ENCODE results near the gene TMEM170A. TPM values are rescaled to one million over a fixed set of nuclear protein-coding genes. Genes with fewer than 3 reads are reported as not detected.

The TMEM170A gene
- total RNA-seq, 1 donor from 2014 or later, result 29.1 TPM

GRCh38 chr16:75402821-75403475 lies 61.5 kb downstream of the TMEM170A start:
- Histone ChIP-seq H3K4me3 (ENCODE audit: low read depth, low read length) (no peak overlapping the region), H3K36me3 (ENCODE audit: control insufficient read depth, insufficient read depth, low read length) (no peaks in the 10 kb centered on the region), H3K27me3 (ENCODE audit: control insufficient read depth, insufficient read depth, low read length) (no peaks in the 10 kb centered on the region)
- no peak for DNase-seq (ENCODE audit: low read depth)
- peak; percentile 64 for TF ChIP-seq CTCF (IDR thresholded peaks at IDR 0.05; ENCODE audit: insufficient read depth, low read length, poor library complexity, severe bottlenecking)

GRCh38 chr16:75402159-75402820 lies 62.2 kb downstream of the TMEM170A start:
- TF ChIP-seq CTCF (IDR thresholded peaks at IDR 0.05; ENCODE audit: insufficient read depth, low read length, poor library complexity, severe bottlenecking), result no peak
- H3K4me3 ChIP-seq (ENCODE audit: low read depth, low read length), result no peak overlapping the region
- peak; percentile 37 for DNase-seq (ENCODE audit: low read depth)
- no peaks in the 10 kb centered on the region for H3K36me3 ChIP-seq (ENCODE audit: control insufficient read depth, insufficient read depth, low read length)
- no peaks in the 10 kb centered on the region for H3K27me3 ChIP-seq (ENCODE audit: control insufficient read depth, insufficient read depth, low read length)

- H3K4me3 ChIP-seq (ENCODE audit: low read depth, low read length), result no peak overlapping the region
- no peaks in the 10 kb centered on the region for H3K36me3 ChIP-seq (ENCODE audit: control insufficient read depth, insufficient read depth, low read length)
- TF ChIP-seq CTCF (IDR thresholded peaks at IDR 0.05; ENCODE audit: insufficient read depth, low read length, poor library complexity, severe bottlenecking), result no peak
- H3K27me3 ChIP-seq (ENCODE audit: control insufficient read depth, insufficient read depth, low read length), result no peaks in the 10 kb centered on the region
- no peak for DNase-seq (ENCODE audit: low read depth)
Observed at GRCh38 chr16:75401691-75402090, 62.8 kb downstream of the TMEM170A start.

GRCh38 chr16:75398333-75398732 lies 66.2 kb downstream of the TMEM170A start:
- Histone ChIP-seq H3K36me3 (ENCODE audit: control insufficient read depth, insufficient read depth, low read length) (peaks cover 1% of the 10 kb centered on the region), H3K27me3 (ENCODE audit: control insufficient read depth, insufficient read depth, low read length) (no peaks in the 10 kb centered on the region), H3K4me3 (ENCODE audit: low read depth, low read length) (no peak overlapping the region)
- TF ChIP-seq CTCF (IDR thresholded peaks at IDR 0.05; ENCODE audit: insufficient read depth, low read length, poor library complexity, severe bottlenecking), result no peak
- DNase-seq (ENCODE audit: low read depth), result no peak

GRCh38 chr16:75394941-75395340 lies 69.5 kb downstream of the TMEM170A start:
- Histone ChIP-seq H3K4me3 (ENCODE audit: low read depth, low read length) (no peak overlapping the region), H3K36me3 (ENCODE audit: control insufficient read depth, insufficient read depth, low read length) (peaks cover 4% of the 10 kb centered on the region), H3K27me3 (ENCODE audit: control insufficient read depth, insufficient read depth, low read length) (no peaks in the 10 kb centered on the region)
- no peak for DNase-seq (ENCODE audit: low read depth)
- no peak for TF ChIP-seq CTCF (IDR thresholded peaks at IDR 0.05; ENCODE audit: insufficient read depth, low read length, poor library complexity, severe bottlenecking)

Other genes starting within 250 kb of the TMEM170A start
- not detected in 2 replicates for gene CTRB1, start 245.7 kb downstream of the TMEM170A start, total RNA-seq
- 93.8 and 119 TPM in 2 replicates for gene BCAR1, start 213.1 kb downstream of the TMEM170A start, total RNA-seq
- gene CFDP1, start 31.2 kb downstream of the TMEM170A start, total RNA-seq, result 38.0 and 59.7 TPM in 2 replicates
- 1.6 and 2.4 TPM in 2 replicates for gene CHST6, start 30.8 kb upstream of the TMEM170A start, total RNA-seq
- gene CHST5, start 71.4 kb upstream of the TMEM170A start, total RNA-seq, result 0.07 TPM in 1 of 2 replicates, not detected in the other
- 14.9 and 16.0 TPM in 2 replicates for gene TMEM231, start 91.6 kb upstream of the TMEM170A start, total RNA-seq
- 67.9 and 75.6 TPM in 2 replicates for gene GABARAPL2, start 101.7 kb upstream of the TMEM170A start, total RNA-seq
- gene ADAT1, start 158.6 kb upstream of the TMEM170A start, total RNA-seq, result 54.6 and 60.5 TPM in 2 replicates
- gene KARS1, start 183.0 kb upstream of the TMEM170A start, total RNA-seq, result 190 and 233 TPM in 2 replicates
- 56.8 and 59.9 TPM in 2 replicates for gene TERF2IP, start 183.1 kb upstream of the TMEM170A start, total RNA-seq
- gene CPHXL2, start 212.3 kb upstream of the TMEM170A start, total RNA-seq, result not detected in 2 replicates
- not detected in 2 replicates for gene DUXB, start 236.8 kb upstream of the TMEM170A start, total RNA-seq

Data from kidney epithelial cell (primary cell).